ENCODE measurements around the gene CCNK.

GRCh38 chr14:99544991-99545390, 63.8 kb downstream of the CCNK start:
- TF ChIP-seq POLR2AphosphoS5 (IDR thresholded peaks at IDR 0.05; ENCODE audit: low read depth, low read length), result no peak
- no peak for TF ChIP-seq FOXP2 (optimal IDR thresholded peaks at IDR 0.05; ENCODE audit: borderline replicate concordance, extremely low read depth, extremely low read length, insufficient read depth)
- no peak for TF ChIP-seq REST (IDR thresholded peaks at IDR 0.05; ENCODE audit: insufficient read depth in 1 of 2, low read depth in 2 of 2, low read length in 2 of 2)

All from PFSK-1 (cell line).